Measurements from ENCODE around the gene OR51E2. TPM values are rescaled to one million over a fixed set of nuclear protein-coding genes. Genes with fewer than 3 reads are reported as not detected.

The OR51E2 gene
- total RNA-seq (2014; rRNA removed; shearing (Covaris generic)) (not detected in 2 replicates), polyA plus RNA-seq (2016; fragmentation: Nextera tagmentation; extraction: Ambion mirVana) (not detected in 2 replicates)
- long read RNA-seq, result 0 reads

GRCh38 chr11:4697585-4697984, at the start of gene OR51E2:
OR51E2 (minus strand) TSS chr11:4697853; CDS start chr11:4682711, 15,142 bp downstream.
- DNase-seq (ENCODE audit: low spot score), result peak; percentile 17
- H2AFZ ChIP-seq, result peak within 1 kb of the TSS; percentile 11; the same call in 1 of the 2 replicates
- no peaks in the 10 kb centered on the region for H3K36me3 ChIP-seq (ENCODE audit: insufficient read depth)
- H3K4me1 Mint-ChIP-seq, result no peaks in the 10 kb centered on the region
- no peaks in the 10 kb centered on the region for H3K9me2 ChIP-seq (ENCODE audit: insufficient read depth)
- TF ChIP-seq ETS1 (IDR thresholded peaks at IDR 0.05) (no peak), NANOG (IDR thresholded peaks at IDR 0.05; ENCODE audit: borderline replicate concordance) (no peak), EZH2 (IDR thresholded peaks at IDR 0.05; ENCODE audit: low read depth, unreplicated experiment) (no peak), CTCF (conservative IDR thresholded peaks at IDR 0.05; ENCODE audit: low read depth in 2 of 2) (peak in 1 of 2 experiments; percentile 38; a peak in 2 of 4 replicates)
- no peak within 1 kb of the TSS for H3K4me3 Mint-ChIP-seq
- no peaks in the 10 kb centered on the region for H3K27me3 Mint-ChIP-seq (ENCODE audit: insufficient read depth, low read depth, poor library complexity)
- ATAC-seq, result peak; percentile 53
- no peak within 1 kb of the TSS for H3K27ac Mint-ChIP-seq
- H3K9me3 Mint-ChIP-seq, result no peaks in the 10 kb centered on the region
- H3F3A ChIP-seq (replicated peaks; ENCODE audit: low read depth), result no peaks in the 10 kb centered on the region
- H4K20me1 ChIP-seq (replicated peaks; ENCODE audit: insufficient read depth), result no peaks in the 10 kb centered on the region
- no peak within 1 kb of the TSS for H3K4me2 ChIP-seq
- H3K4me3 ChIP-seq, result no peak within 1 kb of the TSS
- H3K27me3 ChIP-seq (ENCODE audit: insufficient read depth), result no peaks in the 10 kb centered on the region
- H3K36me3 Mint-ChIP-seq (ENCODE audit: low read depth), result no peaks in the 10 kb centered on the region
- no peaks in the 10 kb centered on the region for H3K79me2 ChIP-seq (replicated peaks; ENCODE audit: insufficient read depth)
- H3K4me1 ChIP-seq (ENCODE audit: insufficient read depth), result no peaks in the 10 kb centered on the region
- no peak within 1 kb of the TSS for H3K27ac ChIP-seq (ENCODE audit: low read depth)

- Histone ChIP-seq H4K20me1 (replicated peaks; ENCODE audit: insufficient read depth) (no peaks in the 10 kb centered on the region), H3K27ac (ENCODE audit: low read depth) (no peak overlapping the region), H3K36me3 (ENCODE audit: insufficient read depth) (no peaks in the 10 kb centered on the region), H3K4me1 (ENCODE audit: insufficient read depth) (no peaks in the 10 kb centered on the region), H3F3A (replicated peaks; ENCODE audit: low read depth) (no peaks in the 10 kb centered on the region), H3K9me2 (ENCODE audit: insufficient read depth) (no peaks in the 10 kb centered on the region), H3K4me3 (no peak overlapping the region), H3K4me2 (no peak overlapping the region), H3K79me2 (replicated peaks; ENCODE audit: insufficient read depth) (no peaks in the 10 kb centered on the region), H2AFZ (no peak overlapping the region), H3K27me3 (ENCODE audit: insufficient read depth) (no peaks in the 10 kb centered on the region)
- Mint-ChIP-seq H3K4me3 (no peak overlapping the region), H3K27ac (no peak overlapping the region), H3K27me3 (ENCODE audit: insufficient read depth, low read depth, poor library complexity) (no peaks in the 10 kb centered on the region), H3K36me3 (ENCODE audit: low read depth) (no peaks in the 10 kb centered on the region), H3K4me1 (no peaks in the 10 kb centered on the region), H3K9me3 (no peaks in the 10 kb centered on the region)
- ATAC-seq (no peak), DNase-seq (ENCODE audit: low spot score) (no peak)
- TF ChIP-seq NANOG (IDR thresholded peaks at IDR 0.05; ENCODE audit: borderline replicate concordance) (no peak), POLR2AphosphoS5 (IDR thresholded peaks at IDR 0.05; ENCODE audit: low read depth) (no peak)
Measured at GRCh38 chr11:4740735-4741134, 43.1 kb upstream of the OR51E2 start.

GRCh38 chr11:4727171-4727570, 29.5 kb upstream of the OR51E2 start:
- ATAC-seq (no peak), DNase-seq (ENCODE audit: low spot score) (no peak)
- H3K4me3 Mint-ChIP-seq, result no peak overlapping the region
- no peaks in the 10 kb centered on the region for H3K27me3 ChIP-seq (ENCODE audit: insufficient read depth)
- no peaks in the 10 kb centered on the region for H3K9me3 Mint-ChIP-seq
- no peaks in the 10 kb centered on the region for H3K36me3 Mint-ChIP-seq (ENCODE audit: low read depth)
- H3K4me3 ChIP-seq, result no peak overlapping the region
- no peaks in the 10 kb centered on the region for H3F3A ChIP-seq (replicated peaks; ENCODE audit: low read depth)
- H3K9me2 ChIP-seq (ENCODE audit: insufficient read depth), result no peaks in the 10 kb centered on the region
- no peaks in the 10 kb centered on the region for H3K36me3 ChIP-seq (ENCODE audit: insufficient read depth)
- H3K79me2 ChIP-seq (replicated peaks; ENCODE audit: insufficient read depth), result no peaks in the 10 kb centered on the region
- no peak overlapping the region for H3K27ac Mint-ChIP-seq
- no peak overlapping the region for H3K4me2 ChIP-seq
- H3K27ac ChIP-seq (ENCODE audit: low read depth), result no peak overlapping the region
- H3K27me3 Mint-ChIP-seq (ENCODE audit: insufficient read depth, low read depth, poor library complexity), result peaks cover 2% of the 10 kb centered on the region
- H3K4me1 Mint-ChIP-seq, result peaks cover 6% of the 10 kb centered on the region; the same call in 2 of the 3 replicates
- H3K4me1 ChIP-seq (ENCODE audit: insufficient read depth), result no peaks in the 10 kb centered on the region
- H2AFZ ChIP-seq, result no peak overlapping the region
- H4K20me1 ChIP-seq (replicated peaks; ENCODE audit: insufficient read depth), result no peaks in the 10 kb centered on the region
- TF ChIP-seq CREB1 (CRISPR knock-in tag; IDR thresholded peaks at IDR 0.05; ENCODE audit: low read depth) (no peak), ZNF462 (CRISPR knock-in tag; IDR thresholded peaks at IDR 0.05) (no peak)

Measured in GM23338 (cell line).